Stimulated activated CD8-positive, alpha-beta memory T cell treated with anti-CD3 and anti-CD28 coated beads, Interleukin-15, amount 100 ng/mL, for 1 hour (primary cell): ENCODE measurements around the gene INAFM2.

Source experiments
- DNase-seq: peaks from one replicate; pipeline ENCODE4 v3.0.0-alpha.2; 2020; ENCODE audit warnings: low read depth

INAFM2 gene

GRCh38 chr15:40365016-40365415 is 41.5 kb downstream of the INAFM2 start:
- DNase-seq = no peak

- no peak for DNase-seq
Measured at GRCh38 chr15:40365624-40366456, 42.3 kb downstream of the INAFM2 start.

GRCh38 chr15:40366457-40367370 is 43.2 kb downstream of the INAFM2 start:
- DNase-seq = no peak

GRCh38 chr15:40367371-40367685 is 43.8 kb downstream of the INAFM2 start:
- no peak for DNase-seq

- DNase-seq = peak; percentile 59
Measured at GRCh38 chr15:40367686-40368611, 44.5 kb downstream of the INAFM2 start.

GRCh38 chr15:40368719-40369473 is 45.4 kb downstream of the INAFM2 start:
- DNase-seq = no peak

- no peak for DNase-seq
Measured at GRCh38 chr15:40369474-40369869, 46.0 kb downstream of the INAFM2 start.

- DNase-seq = no peak
Measured at GRCh38 chr15:40369971-40370370, 46.5 kb downstream of the INAFM2 start.

GRCh38 chr15:40372981-40373380 is 49.5 kb downstream of the INAFM2 start:
- no peak for DNase-seq
